ENCODE results near the gene ZNF492.

ZNF492 gene

GRCh38 chr19:22620912-22621311 is 13.2 kb upstream of the ZNF492 start:
- Histone ChIP-seq H3K4me1 (ENCODE audit: low read length) (no peaks in the 10 kb centered on the region), H3K9me3 (replicated peaks; ENCODE audit: insufficient read depth, low read length) (no peaks in the 10 kb centered on the region), H3K36me3 (replicated peaks; ENCODE audit: insufficient read depth, low read length) (no peaks in the 10 kb centered on the region), H2AFZ (ENCODE audit: low read length) (no peak overlapping the region), H3K9me2 (replicated peaks; ENCODE audit: insufficient read depth, low read length) (no peaks in the 10 kb centered on the region), H3K9ac (ENCODE audit: low read length) (no peak overlapping the region), H3F3A (ENCODE audit: insufficient read depth, low read length) (no peaks in the 10 kb centered on the region), H3K4me3 (ENCODE audit: low read length) (no peak overlapping the region), H3K27ac (ENCODE audit: low read length) (no peak overlapping the region), H4K20me1 (ENCODE audit: insufficient read depth, low read length) (no peaks in the 10 kb centered on the region), H3K79me2 (ENCODE audit: low read length) (no peaks in the 10 kb centered on the region), H3K27me3 (replicated peaks; ENCODE audit: insufficient read depth, low read length) (no peaks in the 10 kb centered on the region), H3K4me2 (ENCODE audit: low read depth, low read length) (no peak overlapping the region)
- TF ChIP-seq EZH2phosphoT487 (IDR thresholded peaks at IDR 0.05; ENCODE audit: low read length): no peak
- no peak for TF ChIP-seq EZH2 (optimal IDR thresholded peaks at IDR 0.05; ENCODE audit: low read depth, low read length)
- TF ChIP-seq CTCF (IDR thresholded peaks at IDR 0.05; ENCODE audit: low read length): no peak
- DNase-seq: no peak

GRCh38 chr19:22622020-22622419 is 12.1 kb upstream of the ZNF492 start:
- Histone ChIP-seq H4K20me1 (ENCODE audit: insufficient read depth, low read length) (no peaks in the 10 kb centered on the region), H3K4me3 (ENCODE audit: low read length) (no peak overlapping the region), H3K9me2 (replicated peaks; ENCODE audit: insufficient read depth, low read length) (no peaks in the 10 kb centered on the region), H2AFZ (ENCODE audit: low read length) (no peak overlapping the region), H3K4me2 (ENCODE audit: low read depth, low read length) (no peak overlapping the region), H3K9ac (ENCODE audit: low read length) (no peak overlapping the region), H3K27me3 (replicated peaks; ENCODE audit: insufficient read depth, low read length) (no peaks in the 10 kb centered on the region), H3K9me3 (replicated peaks; ENCODE audit: insufficient read depth, low read length) (no peaks in the 10 kb centered on the region), H3K79me2 (ENCODE audit: low read length) (no peaks in the 10 kb centered on the region), H3F3A (ENCODE audit: insufficient read depth, low read length) (no peaks in the 10 kb centered on the region), H3K4me1 (ENCODE audit: low read length) (no peaks in the 10 kb centered on the region), H3K27ac (ENCODE audit: low read length) (no peak overlapping the region), H3K36me3 (replicated peaks; ENCODE audit: insufficient read depth, low read length) (no peaks in the 10 kb centered on the region)
- TF ChIP-seq EZH2 (optimal IDR thresholded peaks at IDR 0.05; ENCODE audit: low read depth, low read length) (no peak), CTCF (IDR thresholded peaks at IDR 0.05; ENCODE audit: low read length) (no peak)
- DNase-seq: no peak

- Histone ChIP-seq H4K20me1 (ENCODE audit: insufficient read depth, low read length) (no peaks in the 10 kb centered on the region), H3K27me3 (replicated peaks; ENCODE audit: insufficient read depth, low read length) (no peaks in the 10 kb centered on the region), H2AFZ (ENCODE audit: low read length) (no peak overlapping the region), H3K4me1 (ENCODE audit: low read length) (no peaks in the 10 kb centered on the region), H3K9me2 (replicated peaks; ENCODE audit: insufficient read depth, low read length) (no peaks in the 10 kb centered on the region), H3K9me3 (replicated peaks; ENCODE audit: insufficient read depth, low read length) (no peaks in the 10 kb centered on the region), H3K36me3 (replicated peaks; ENCODE audit: insufficient read depth, low read length) (no peaks in the 10 kb centered on the region), H3K4me2 (ENCODE audit: low read depth, low read length) (no peak overlapping the region), H3K79me2 (ENCODE audit: low read length) (no peaks in the 10 kb centered on the region), H3F3A (ENCODE audit: insufficient read depth, low read length) (no peaks in the 10 kb centered on the region), H3K4me3 (ENCODE audit: low read length) (no peak overlapping the region), H3K9ac (ENCODE audit: low read length) (no peak overlapping the region), H3K27ac (ENCODE audit: low read length) (no peak overlapping the region)
- no peak for DNase-seq
- no peak for TF ChIP-seq EZH2 (optimal IDR thresholded peaks at IDR 0.05; ENCODE audit: low read depth, low read length)
Observed at GRCh38 chr19:22622901-22623840, 11.0 kb upstream of the ZNF492 start.

- no peaks in the 10 kb centered on the region for H3K9me2 ChIP-seq (replicated peaks; ENCODE audit: insufficient read depth, low read length)
- H3K4me1 ChIP-seq (ENCODE audit: low read length): no peaks in the 10 kb centered on the region
- no peak for DNase-seq
- no peaks in the 10 kb centered on the region for H4K20me1 ChIP-seq (ENCODE audit: insufficient read depth, low read length)
- no peaks in the 10 kb centered on the region for H3K79me2 ChIP-seq (ENCODE audit: low read length)
- H3F3A ChIP-seq (ENCODE audit: insufficient read depth, low read length): no peaks in the 10 kb centered on the region
- no peak overlapping the region for H3K4me2 ChIP-seq (ENCODE audit: low read depth, low read length)
- H2AFZ ChIP-seq (ENCODE audit: low read length): no peak overlapping the region
- no peaks in the 10 kb centered on the region for H3K36me3 ChIP-seq (replicated peaks; ENCODE audit: insufficient read depth, low read length)
- H3K9ac ChIP-seq (ENCODE audit: low read length): no peak overlapping the region
- TF ChIP-seq CTCF (IDR thresholded peaks at IDR 0.05; ENCODE audit: low read length): no peak
- TF ChIP-seq EZH2phosphoT487 (IDR thresholded peaks at IDR 0.05; ENCODE audit: low read length): no peak
- no peak for TF ChIP-seq EZH2 (optimal IDR thresholded peaks at IDR 0.05; ENCODE audit: low read depth, low read length)
- H3K4me3 ChIP-seq (ENCODE audit: low read length): no peak overlapping the region
- H3K9me3 ChIP-seq (replicated peaks; ENCODE audit: insufficient read depth, low read length): no peaks in the 10 kb centered on the region
- H3K27me3 ChIP-seq (replicated peaks; ENCODE audit: insufficient read depth, low read length): no peaks in the 10 kb centered on the region
- no peak overlapping the region for H3K27ac ChIP-seq (ENCODE audit: low read length)
Observed at GRCh38 chr19:22623841-22624221, 10.3 kb upstream of the ZNF492 start.
